Lung (tissue), 12 donors: Measurements from ENCODE around the gene MRPS17. TPM values are rescaled to one million over a fixed set of nuclear protein-coding genes. Genes with fewer than 3 reads are reported as not detected.

Experiments
- ATAC-seq: fragments of 200-7000 bp; cut with Tn5 transposase; one replicate; pipeline ENCODE4 v1.9.1; 2020; ENCODE audit warnings: moderate number of reproducible peaks; ENCODE audit not compliant: insufficient read depth, low FRiP score
- DNase-seq, 3 donors: peaks; one replicate each; pipeline ENCODE4 v3.0.0-alpha.2; 2013 to 2017
- H3K27ac ChIP-seq, 2 donors: one replicate each; pipeline ENCODE4 v1.5.1; 2013; ENCODE audit warnings: mild to moderate bottlenecking in 2 of 2, moderate library complexity in 2 of 2, control low read depth in 1 of 2, inconsistent platforms in 1 of 2, low read depth in 1 of 2, low read length in 1 of 2
- H3K27me3 ChIP-seq, 3 donors: one replicate each; pipeline ENCODE4 v1.5.1; 2013; ENCODE audit warnings: low read length in 2 of 3; ENCODE audit not compliant: control insufficient read depth in 3 of 3, insufficient read depth in 3 of 3
- H3K36me3 ChIP-seq, 4 donors: one replicate each; pipeline ENCODE4 v1.5.1; 2013; ENCODE audit warnings: low read length in 4 of 4, mild to moderate bottlenecking in 1 of 4, moderate library complexity in 1 of 4; ENCODE audit not compliant: control insufficient read depth in 4 of 4, insufficient read depth in 4 of 4
- H3K4me1 ChIP-seq, 5 donors: one replicate each; pipeline ENCODE4 v1.5.1; 2013; ENCODE audit warnings: low read length in 5 of 5, mild to moderate bottlenecking in 2 of 5, moderate library complexity in 1 of 5; ENCODE audit not compliant: control insufficient read depth in 5 of 5, insufficient read depth in 5 of 5
- H3K4me3 ChIP-seq: one replicate; pipeline ENCODE4 v1.5.1; 2013; ENCODE audit warnings: mild to moderate bottlenecking, control low read depth, moderate library complexity
- H3K9ac ChIP-seq, 2 donors: one replicate each; pipeline ENCODE4 v1.5.1; 2013; ENCODE audit warnings: low read length in 2 of 2, control low read depth in 1 of 2; ENCODE audit not compliant: insufficient read depth in 1 of 2
- H3K9me3 ChIP-seq, 4 donors: one replicate each; pipeline ENCODE4 v1.5.1; 2013; ENCODE audit warnings: low read length in 3 of 4, mild to moderate bottlenecking in 1 of 4, moderate library complexity in 1 of 4; ENCODE audit not compliant: control insufficient read depth in 4 of 4, insufficient read depth in 3 of 4
- CTCF ChIP-seq: IDR thresholded peaks from 2 replicates; pipeline ENCODE4 v1.5.1; 2012; ENCODE audit warnings: mild to moderate bottlenecking; ENCODE audit errors: control extremely low read depth, extremely low read depth
- WGBS, 2 donors: extraction: QIAGEN DNeasy Blood & Tissue Kit; methylation state at CpG; one replicate each; pipeline ENCODE4 v1.1.7; 2013; 5-methylcytosine and 5-hydroxymethylcytosine counted together
- polyA plus RNA-seq, 2 donors: library from polyadenylated mRNA; stranded (reverse); fragments of 200-250 nt; gene quantifications; one replicate each; pipeline ENCODE4 v1.2.1, GENCODE V29; 2013
- total RNA-seq, 2 donors: library from RNA; depleted of rRNA in 1 of 2; stranded (reverse); fragments of >200 nt in 1 of 2; gene quantifications; one replicate each; pipeline ENCODE4 v1.2.1, GENCODE V29; 2014 to 2021
- donor health status: control.
- donor health status: control.
- donor health status: Bipolar disorder and iron deficiency.
- donor health status: healthy.
- donor health status: DM: yes; HTN: yes; CAD: no.

The MRPS17 gene
- total and polyA plus RNA-seq, 4 donors, result 6.4 to 14.8 (median 12.6) TPM

- Histone ChIP-seq H3K9me3 (no peaks in the 10 kb centered on the region), H3K36me3 (peaks cover 11 to 35% (median 31%) of the 10 kb centered on the region in 4 donors), H3K4me1 (peaks cover 0 to 12% (median 6%) of the 10 kb centered on the region in 5 donors), H3K27me3 (no peaks in the 10 kb centered on the region), H3K4me3 (no peak overlapping the region), H3K9ac (no peak overlapping the region), H3K27ac (no peak overlapping the region)
- TF ChIP-seq CTCF, result no peak
- ATAC-seq (no peak), DNase-seq (no peak)
- 90 to 92% methylated on average over 3 of the region's 3 CpGs for WGBS, 2 donors
Observed at GRCh38 chr7:55980266-55980665, 28.6 kb downstream of the MRPS17 start.

- peaks cover 0 to 3% (median 0%) of the 10 kb centered on the region in 5 donors for H3K4me1 ChIP-seq
- no peak for TF ChIP-seq CTCF
- WGBS, 2 donors, result 91% methylated on average over 3 of the region's 3 CpGs
- H3K4me3 ChIP-seq, result no peak overlapping the region
- H3K36me3 ChIP-seq, result peaks cover 11 to 42% (median 33%) of the 10 kb centered on the region in 4 donors
- DNase-seq (no peak), ATAC-seq (no peak)
- no peak overlapping the region for H3K9ac ChIP-seq
- H3K9me3 ChIP-seq, result no peaks in the 10 kb centered on the region
- no peak overlapping the region for H3K27ac ChIP-seq
- no peaks in the 10 kb centered on the region for H3K27me3 ChIP-seq
Observed at GRCh38 chr7:55983537-55983936, 31.9 kb downstream of the MRPS17 start.

- H3K36me3 ChIP-seq, result peaks cover 19 to 47% (median 35%) of the 10 kb centered on the region in 4 donors
Observed at GRCh38 chr7:55992346-55992745, 40.7 kb downstream of the MRPS17 start.

More at GRCh38 chr7:55992346-55992745, 40.7 kb downstream of the MRPS17 start:
- Histone ChIP-seq H3K9me3 (no peaks in the 10 kb centered on the region), H3K9ac (no peak overlapping the region), H3K4me3 (no peak overlapping the region), H3K27me3 (no peaks in the 10 kb centered on the region), H3K4me1 (no peaks in the 10 kb centered on the region), H3K27ac (no peak overlapping the region)
- 83 to 91% methylated on average over 3 of the region's 3 CpGs for WGBS, 2 donors
- TF ChIP-seq CTCF, result no peak
- no peak for ATAC-seq
- no peak for DNase-seq
